ENCODE results near the gene PDLIM7. TPM values are rescaled to one million over a fixed set of nuclear protein-coding genes. Genes with fewer than 3 reads are reported as not detected.

PDLIM7 gene
- polyA plus RNA-seq, 1 donor (not counting 4 experiments of a cell fraction or from before 2014, with no cell fraction given), result 48.5 TPM

GRCh38 chr5:177504086-177505056 lies 7.0 kb upstream of the PDLIM7 start:
- Histone ChIP-seq H3K9me1 (ENCODE audit: control insufficient read depth, extremely low read depth, insufficient read depth, low read length) (no peaks in the 10 kb centered on the region), H3K4me3 (ENCODE audit: control insufficient read depth in 2 of 3, extremely low read depth in 1 of 3, insufficient read depth in 2 of 3, low read depth in 1 of 3, low read length in 3 of 3) (no peak overlapping the region), H3K4me1 (ENCODE audit: control insufficient read depth, extremely low read depth, insufficient read depth, low read length) (peaks cover 3% of the 10 kb centered on the region), H3K9ac (ENCODE audit: control insufficient read depth, extremely low read depth, insufficient read depth, low read length) (no peak overlapping the region), H3K27me3 (ENCODE audit: control insufficient read depth, extremely low read depth, insufficient read depth, low read length) (no peaks in the 10 kb centered on the region), H4K20me1 (ENCODE audit: control insufficient read depth, extremely low read depth, insufficient read depth, low read length) (no peaks in the 10 kb centered on the region), H3K27ac (ENCODE audit: control insufficient read depth, insufficient read depth, low read length) (no peak overlapping the region), H2AFZ (ENCODE audit: control insufficient read depth, low read length) (no peak overlapping the region), H3K9me3 (ENCODE audit: control insufficient read depth, low read depth, low read length) (no peaks in the 10 kb centered on the region), H3K36me3 (ENCODE audit: control insufficient read depth in 2 of 2, extremely low read depth in 1 of 2, insufficient read depth in 2 of 2, low read length in 2 of 2) (peaks cover 0 to 3% of the 10 kb centered on the region in 2 experiments), H3K79me2 (ENCODE audit: control insufficient read depth, insufficient read depth, low read length) (no peaks in the 10 kb centered on the region), H3K4me2 (ENCODE audit: control insufficient read depth, extremely low read depth, insufficient read depth, low read depth, low read length) (no peak overlapping the region)
- DNase-seq (ENCODE audit: low read depth, low spot score), result no peak
- dilution Hi-C loops (cut with MboI; ENCODE audit: extremely low pct_ligation_motif_present, low sequenced_read_pairs), result no loop called here
- TF ChIP-seq EZH2 (IDR thresholded peaks at IDR 0.05; ENCODE audit: low read length) (no peak), CTCF (optimal IDR thresholded peaks at IDR 0.05 in 1 of 3, IDR thresholded peaks at IDR 0.05 in 1 of 3, conservative IDR thresholded peaks at IDR 0.05 in 1 of 3; ENCODE audit: extremely low read depth in 1 of 3, insufficient read depth in 2 of 3, low read length in 3 of 3) (no peak)
- no peak for FAIRE-seq

GRCh38 chr5:177503351-177504085 lies 6.1 kb upstream of the PDLIM7 start:
- Histone ChIP-seq H3K4me3 (ENCODE audit: control insufficient read depth in 2 of 3, extremely low read depth in 1 of 3, insufficient read depth in 2 of 3, low read depth in 1 of 3, low read length in 3 of 3) (no peak overlapping the region), H3K79me2 (ENCODE audit: control insufficient read depth, insufficient read depth, low read length) (no peaks in the 10 kb centered on the region), H3K9me1 (ENCODE audit: control insufficient read depth, extremely low read depth, insufficient read depth, low read length) (no peaks in the 10 kb centered on the region), H3K36me3 (ENCODE audit: control insufficient read depth in 2 of 2, extremely low read depth in 1 of 2, insufficient read depth in 2 of 2, low read length in 2 of 2) (peaks cover 0 to 3% of the 10 kb centered on the region in 2 experiments), H3K27ac (ENCODE audit: control insufficient read depth, insufficient read depth, low read length) (no peak overlapping the region), H2AFZ (ENCODE audit: control insufficient read depth, low read length) (no peak overlapping the region), H3K9ac (ENCODE audit: control insufficient read depth, extremely low read depth, insufficient read depth, low read length) (no peak overlapping the region), H4K20me1 (ENCODE audit: control insufficient read depth, extremely low read depth, insufficient read depth, low read length) (no peaks in the 10 kb centered on the region), H3K27me3 (ENCODE audit: control insufficient read depth, extremely low read depth, insufficient read depth, low read length) (no peaks in the 10 kb centered on the region), H3K9me3 (ENCODE audit: control insufficient read depth, low read depth, low read length) (no peaks in the 10 kb centered on the region), H3K4me2 (ENCODE audit: control insufficient read depth, extremely low read depth, insufficient read depth, low read depth, low read length) (no peak overlapping the region), H3K4me1 (ENCODE audit: control insufficient read depth, extremely low read depth, insufficient read depth, low read length) (peaks cover 4% of the 10 kb centered on the region)
- dilution Hi-C loops (cut with MboI; ENCODE audit: extremely low pct_ligation_motif_present, low sequenced_read_pairs), result no loop called here
- TF ChIP-seq CTCF (optimal IDR thresholded peaks at IDR 0.05 in 1 of 3, IDR thresholded peaks at IDR 0.05 in 1 of 3, conservative IDR thresholded peaks at IDR 0.05 in 1 of 3; ENCODE audit: extremely low read depth in 1 of 3, insufficient read depth in 2 of 3, low read length in 3 of 3), result no peak
- TF ChIP-seq EZH2 (IDR thresholded peaks at IDR 0.05; ENCODE audit: low read length), result no peak
- no peak for FAIRE-seq
- no peak for DNase-seq (ENCODE audit: low read depth, low spot score)
